HFF-Myc (cell line): ENCODE data around the gene ADAMTS5.

ENCODE experiments used
- DNase-seq: peaks from one replicate; pipeline ENCODE4 v3.0.0-alpha.2; 2011; ENCODE audit warnings: low read depth; ENCODE audit errors: extremely low read depth
- H3K4me3 ChIP-seq: replicated peaks from 2 replicates; pipeline ENCODE4 v1.5.1; 2011; ENCODE audit warnings: low read depth, mild to moderate bottlenecking, control low read depth, low read length
- CTCF ChIP-seq: IDR thresholded peaks from 2 replicates; pipeline ENCODE4 v1.5.1; 2012; ENCODE audit warnings: mild to moderate bottlenecking, low read depth, low read length, control low read depth; ENCODE audit errors: missing control alignments

ADAMTS5 gene

DNA sequence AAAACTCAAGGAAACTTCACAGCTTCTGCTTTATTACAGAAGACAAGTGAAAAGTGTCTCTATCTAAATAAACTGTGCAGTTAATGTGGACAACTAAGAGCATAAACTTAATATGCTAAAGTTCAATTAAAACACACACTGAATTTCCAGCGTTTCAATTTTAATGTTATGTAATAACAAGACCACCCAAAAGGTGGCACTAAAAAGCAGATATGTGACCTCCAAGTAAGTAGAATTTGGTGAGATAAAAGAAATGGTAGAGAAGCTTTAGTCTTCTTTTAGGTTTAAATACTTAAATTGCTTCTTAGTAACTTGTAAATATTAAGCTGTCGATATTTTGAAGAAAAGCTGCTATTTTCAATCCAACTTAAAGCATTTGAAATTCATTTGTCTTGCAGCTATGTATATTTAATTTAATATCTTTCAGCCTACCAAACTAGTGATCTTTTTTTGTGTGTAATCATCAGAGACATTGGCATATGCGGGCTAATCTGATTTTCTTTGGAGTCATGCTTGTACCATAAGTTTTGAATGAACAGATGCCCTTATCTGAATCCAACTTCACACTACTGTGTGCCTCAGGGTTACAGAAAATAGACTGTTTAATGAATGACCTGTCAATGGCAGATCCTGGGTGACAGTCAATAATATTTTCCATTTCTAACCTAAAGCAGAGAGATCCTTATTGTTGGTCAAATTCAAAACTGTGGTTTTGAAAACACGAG, 85.2 kb downstream of the ADAMTS5 start:
- DNase-seq: peak; percentile 7
- no peak overlapping the region for H3K4me3 ChIP-seq
- TF ChIP-seq CTCF: no peak

- H3K4me3 ChIP-seq: no peak overlapping the region
- no peak for TF ChIP-seq CTCF
Measured at GRCh38 chr21:26877018-26877417, 89.9 kb downstream of the ADAMTS5 start.

GRCh38 chr21:26874347-26874746, 92.5 kb downstream of the ADAMTS5 start:
- DNase-seq: no peak
- no peak for TF ChIP-seq CTCF
- H3K4me3 ChIP-seq: no peak overlapping the region

More at GRCh38 chr21:26877018-26877417, 89.9 kb downstream of the ADAMTS5 start:
- no peak for DNase-seq
